Spleen (tissue), 11 donors: Measurements from ENCODE around the gene PLBD2. TPM values are rescaled to one million over a fixed set of nuclear protein-coding genes. Genes with fewer than 3 reads are reported as not detected.

ENCODE experiments used
- DNase-seq: peaks from one replicate; pipeline ENCODE4 v3.0.0-alpha.2; 2020
- H3K27ac ChIP-seq, 8 donors: fragments of 200-600 bp; sonication (generic) in 7 of 8; 1 replicate in 4 of 8; 2 replicates in 4 of 8; pipeline versions ENCODE4 v1.5.0 to v1.8.0; 2016 to 2021; ENCODE audit warnings: inconsistent platforms in 4 of 8, mild to moderate bottlenecking in 4 of 8, moderate library complexity in 1 of 8
- H3K27me3 ChIP-seq, 7 donors: fragments of 200-600 bp; sonication (generic) in 6 of 7; replicated peaks in 1 of 7; 1 replicate in 4 of 7; 2 replicates in 3 of 7; pipeline versions ENCODE4 v1.5.0 to v1.8.0; 2016 to 2021; ENCODE audit warnings: inconsistent platforms in 3 of 7, mild to moderate bottlenecking in 1 of 7
- H3K36me3 ChIP-seq, 6 donors: fragments of 200-600 bp; sonication (generic) in 5 of 6; 1 replicate in 4 of 6; 2 replicates in 2 of 6; pipeline versions ENCODE4 v1.5.0 to v1.8.0; 2016 to 2021; ENCODE audit warnings: inconsistent platforms in 2 of 6
- H3K4me1 ChIP-seq, 6 donors: fragments of 200-600 bp; sonication (generic) in 5 of 6; 1 replicate in 3 of 6; 2 replicates in 3 of 6; pipeline versions ENCODE4 v1.5.0 to v1.8.0; 2016 to 2021; ENCODE audit warnings: inconsistent platforms in 3 of 6
- H3K4me3 ChIP-seq, 8 donors: fragments of 200-600 bp; sonication (generic) in 7 of 8; 1 replicate in 4 of 8; 2 replicates in 4 of 8; pipeline versions ENCODE4 v1.5.0 to v1.8.0; 2016 to 2021; ENCODE audit warnings: inconsistent platforms in 4 of 8, mild to moderate bottlenecking in 4 of 8, moderate library complexity in 2 of 8
- H3K9me3 ChIP-seq, 8 donors: fragments of 200-600 bp; sonication (generic) in 7 of 8; 1 replicate in 4 of 8; 2 replicates in 4 of 8; pipeline versions ENCODE4 v1.5.0 to v1.8.0; 2016 to 2021; ENCODE audit warnings: inconsistent platforms in 4 of 8
- CTCF ChIP-seq, 11 experiments: fragments of 200-600 bp in 7 of 11; fragments of 450-650 bp in 4 of 11; sonication (generic) in 4 of 11; IDR thresholded peaks in 8 of 11; conservative IDR thresholded peaks in 3 of 11; 1 replicate in 7 of 11; 2 replicates in 4 of 11; pipeline versions ENCODE4 v1.4.0 to v1.8.0; 2016 to 2021; ENCODE audit warnings: antibody characterized with exemption in 11 of 11, inconsistent platforms in 4 of 11, mild to moderate bottlenecking in 1 of 11
- POLR2A ChIP-seq, 3 donors: fragments of 450-650 bp; IDR thresholded peaks; one replicate each; pipeline ENCODE4 v1.5.1; 2017; ENCODE audit warnings: antibody characterized with exemption in 3 of 3, mild to moderate bottlenecking in 1 of 3
- POLR2AphosphoS5 ChIP-seq, 3 donors: sonication (generic); formaldehyde crosslinking; IDR thresholded peaks; one replicate each; pipeline ENCODE4 v1.5.1; 2017; ENCODE audit warnings: antibody characterized with exemption in 3 of 3
- WGBS, 5 donors: extraction: QIAGEN DNeasy Blood & Tissue Kit in 3 of 5; methylation state at CpG; one replicate each; pipeline versions ENCODE4 v1.1.5 to v1.1.7; 2013 to 2018; 5-methylcytosine and 5-hydroxymethylcytosine counted together
- intact Hi-C: fragments of 100-400 bp; cut with DNase I; formaldehyde crosslinking; loops from one replicate; pipeline ENCODE4 v1.15.0; 2023; ENCODE audit warnings: low total_unique reads
- polyA plus RNA-seq, 3 donors: library from polyadenylated mRNA; stranded (reverse); fragments of 200-250 nt; gene quantifications; one replicate each; pipeline ENCODE4 v1.2.1, GENCODE V29; 2013
- total RNA-seq, 7 donors: library from RNA; depleted of rRNA in 3 of 7; stranded (reverse); fragments of >200 nt in 3 of 7; fragmentation: NEBNext Ultra II Directional in 4 of 7; extraction: Animal tissue kit (Norgen Biotek cat#: 25700) in 4 of 7; gene quantifications; one replicate each; pipeline versions ENCODE4 v1.1.0 to v1.2.1, GENCODE V29; 2016 to 2021
- donor health status: healthy with polysubstance abuse.
- donor health status: DM: no; HTN: no; CAD: no; lungs with moderate emphysema.
- donor health status: DM: no; HTN: no; CAD: no.
- donor health status: Bipolar disorder and iron deficiency.
- donor health status: healthy.
- donor health status: DM: no; HTN: no; CAD: no.
- donor health status: DM: yes; HTN: yes; CAD: no.

The PLBD2 gene
- total and polyA plus RNA-seq, 10 donors, result 4.2 to 38.8 (median 29.2) TPM

- 88 to 99% (median 96%) methylated on average over 7 of the region's 7 CpGs for WGBS, 5 donors
- no peak overlapping the region for H3K4me3 ChIP-seq
- H3K9me3 ChIP-seq, result no peaks in the 10 kb centered on the region
- H3K4me1 ChIP-seq, result no peaks in the 10 kb centered on the region
- DNase-seq, result no peak
- peaks cover 0 to 100% (median 98%) of the 10 kb centered on the region in 6 donors for H3K36me3 ChIP-seq
- no peaks in the 10 kb centered on the region for H3K27me3 ChIP-seq
- intact Hi-C loops, result no loop called here
- H3K27ac ChIP-seq, result no peak overlapping the region
- TF ChIP-seq POLR2A (IDR thresholded peaks at IDR 0.05) (no peak), CTCF (IDR thresholded peaks at IDR 0.05 in 8 of 11, conservative IDR thresholded peaks at IDR 0.05 in 3 of 11) (no peak)
These were observed 42.2 kb upstream of the PLBD2 start for GRCh38 chr12:113316155-113316554.

- no peak overlapping the region for H3K27ac ChIP-seq
- WGBS, 5 donors, result 93 to 95% (median 95%) methylated on average over 6 of the region's 6 CpGs
- no peak for DNase-seq
- intact Hi-C loops, result no loop called here
- no peak overlapping the region for H3K4me3 ChIP-seq
- H3K36me3 ChIP-seq, result peaks cover 0 to 100% (median 93%) of the 10 kb centered on the region in 6 donors
- peaks cover 0 to 8% (median 0%) of the 10 kb centered on the region in 8 donors for H3K9me3 ChIP-seq
- TF ChIP-seq CTCF (IDR thresholded peaks at IDR 0.05 in 8 of 11, conservative IDR thresholded peaks at IDR 0.05 in 3 of 11) (no peak), POLR2AphosphoS5 (IDR thresholded peaks at IDR 0.05) (no peak), POLR2A (IDR thresholded peaks at IDR 0.05) (no peak)
- no peaks in the 10 kb centered on the region for H3K27me3 ChIP-seq
- no peaks in the 10 kb centered on the region for H3K4me1 ChIP-seq
These were observed 41.3 kb upstream of the PLBD2 start for GRCh38 chr12:113317122-113317521.

- 94 to 99% (median 96%) methylated on average over 4 of the region's 4 CpGs for WGBS, 5 donors
- no peak for DNase-seq
- intact Hi-C loops, result no loop called here
- Histone ChIP-seq H3K4me3 (no peak overlapping the region), H3K36me3 (peaks cover 0 to 100% (median 85%) of the 10 kb centered on the region in 6 donors), H3K27ac (no peak overlapping the region), H3K9me3 (peaks cover 0 to 8% (median 0%) of the 10 kb centered on the region in 8 donors), H3K27me3 (no peaks in the 10 kb centered on the region), H3K4me1 (peaks cover 0 to 7% (median 0%) of the 10 kb centered on the region in 6 donors)
- TF ChIP-seq POLR2A (IDR thresholded peaks at IDR 0.05), result no peak
- no peak for TF ChIP-seq CTCF (IDR thresholded peaks at IDR 0.05 in 8 of 11, conservative IDR thresholded peaks at IDR 0.05 in 3 of 11)
- TF ChIP-seq POLR2AphosphoS5 (IDR thresholded peaks at IDR 0.05), result no peak
These were observed 40.2 kb upstream of the PLBD2 start for GRCh38 chr12:113318046-113318656.

- Histone ChIP-seq H3K36me3 (peaks cover 0 to 100% (median 77%) of the 10 kb centered on the region in 6 donors), H3K27ac (no peak overlapping the region), H3K4me1 (peaks cover 0 to 13% (median 0%) of the 10 kb centered on the region in 6 donors), H3K27me3 (no peaks in the 10 kb centered on the region), H3K4me3 (no peak overlapping the region), H3K9me3 (peaks cover 0 to 8% (median 0%) of the 10 kb centered on the region in 8 donors)
- TF ChIP-seq POLR2AphosphoS5 (IDR thresholded peaks at IDR 0.05), result no peak
- TF ChIP-seq CTCF (IDR thresholded peaks at IDR 0.05 in 8 of 11, conservative IDR thresholded peaks at IDR 0.05 in 3 of 11), result no peak
- no peak for TF ChIP-seq POLR2A (IDR thresholded peaks at IDR 0.05)
- 92 to 95% (median 93%) methylated on average over 15 of the region's 15 CpGs for WGBS, 5 donors
- no peak for DNase-seq
- intact Hi-C loops, result no loop called here
These were observed 39.3 kb upstream of the PLBD2 start for GRCh38 chr12:113318900-113319628.
